ENCODE data around the gene DUSP14. TPM values are rescaled to one million over a fixed set of nuclear protein-coding genes. Genes with fewer than 3 reads are reported as not detected.

Gene DUSP14
- total and polyA plus RNA-seq, 9 of the 15 experiments (the other 6 are each of a cell fraction or from before 2014, with no cell fraction given), result 20.2 to 74.0 (median 31.8) TPM

- TF ChIP-seq NR4A1 (CRISPR knock-in tag; IDR thresholded peaks at IDR 0.05) (no peak), NR4A1 (tag; IDR thresholded peaks at IDR 0.05) (no peak), MYC (IDR thresholded peaks at IDR 0.05; ENCODE audit: low read depth, low read length) (no peak), MYC (CRISPR knock-in tag; IDR thresholded peaks at IDR 0.05; ENCODE audit: borderline replicate concordance, low read depth) (no peak), ZFP91 (CRISPR knock-in tag; IDR thresholded peaks at IDR 0.05) (no peak), ZNF696 (CRISPR knock-in tag; conservative IDR thresholded peaks at IDR 0.05) (no peak), CHAMP1 (IDR thresholded peaks at IDR 0.05) (no peak), CBFA2T3 (IDR thresholded peaks at IDR 0.05) (no peak), ETV6 (IDR thresholded peaks at IDR 0.05; ENCODE audit: borderline replicate concordance in 1 of 2, low read depth in 2 of 2, low read length in 1 of 2) (no peak), ETV6 (CRISPR knock-in tag; IDR thresholded peaks at IDR 0.05; ENCODE audit: borderline replicate concordance) (no peak), ATF4 (CRISPR knock-in tag; IDR thresholded peaks at IDR 0.05) (no peak), CC2D1A (IDR thresholded peaks at IDR 0.05) (no peak), NR3C1 (CRISPR knock-in tag; IDR thresholded peaks at IDR 0.05) (no peak)
- TF ChIP-seq, protein P1, sequence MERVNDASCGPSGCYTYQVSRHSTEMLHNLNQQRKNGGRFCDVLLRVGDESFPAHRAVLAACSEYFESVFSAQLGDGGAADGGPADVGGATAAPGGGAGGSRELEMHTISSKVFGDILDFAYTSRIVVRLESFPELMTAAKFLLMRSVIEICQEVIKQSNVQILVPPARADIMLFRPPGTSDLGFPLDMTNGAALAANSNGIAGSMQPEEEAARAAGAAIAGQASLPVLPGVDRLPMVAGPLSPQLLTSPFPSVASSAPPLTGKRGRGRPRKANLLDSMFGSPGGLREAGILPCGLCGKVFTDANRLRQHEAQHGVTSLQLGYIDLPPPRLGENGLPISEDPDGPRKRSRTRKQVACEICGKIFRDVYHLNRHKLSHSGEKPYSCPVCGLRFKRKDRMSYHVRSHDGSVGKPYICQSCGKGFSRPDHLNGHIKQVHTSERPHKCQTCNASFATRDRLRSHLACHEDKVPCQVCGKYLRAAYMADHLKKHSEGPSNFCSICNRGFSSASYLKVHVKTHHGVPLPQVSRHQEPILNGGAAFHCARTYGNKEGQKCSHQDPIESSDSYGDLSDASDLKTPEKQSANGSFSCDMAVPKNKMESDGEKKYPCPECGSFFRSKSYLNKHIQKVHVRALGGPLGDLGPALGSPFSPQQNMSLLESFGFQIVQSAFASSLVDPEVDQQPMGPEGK (CRISPR knock-in tag; IDR thresholded peaks at IDR 0.05; ENCODE audit: borderline replicate concordance), result no peak
Measured at GRCh38 chr17:37489197-37490001, at the start of gene DUSP14 (continued).
